AG04449 (cell line): Measurements from ENCODE around the gene WFDC11.

Experiments used
- CTCF ChIA-PET: fragments of 350-600 bp; formaldehyde crosslinking; extraction: SDS; loops from one replicate; lab custom pipeline; 2021; ENCODE audit warnings: antibody characterized with exemption; lab: Yijun Ruan, JAX
- POLR2A ChIA-PET: fragments of 400-600, 350-600 bp; formaldehyde crosslinking; extraction: SDS; loops from one replicate; lab custom pipeline; 2020; ENCODE audit warnings: antibody characterized with exemption, inconsistent platforms; lab: Yijun Ruan, JAX
- DNase-seq: peaks from one replicate; pipeline ENCODE4 v3.0.0-alpha.2; 2010; ENCODE audit warnings: low read depth, low spot score
- H3K4me3 ChIP-seq: 2 replicates; pipeline ENCODE4 v1.5.1; 2011; ENCODE audit warnings: low read depth, mild to moderate bottlenecking, control low read depth, low read length
- TF ChIP-seq, protein P1 (sequence below): IDR thresholded peaks from one replicate; pipeline ENCODE4 v1.5.1; 2011; ENCODE audit warnings: mild to moderate bottlenecking, moderate library complexity, low read length, control low read depth, inconsistent platforms; ENCODE audit not compliant: insufficient read depth; ENCODE audit errors: missing control alignments

WFDC11 gene

DNA sequence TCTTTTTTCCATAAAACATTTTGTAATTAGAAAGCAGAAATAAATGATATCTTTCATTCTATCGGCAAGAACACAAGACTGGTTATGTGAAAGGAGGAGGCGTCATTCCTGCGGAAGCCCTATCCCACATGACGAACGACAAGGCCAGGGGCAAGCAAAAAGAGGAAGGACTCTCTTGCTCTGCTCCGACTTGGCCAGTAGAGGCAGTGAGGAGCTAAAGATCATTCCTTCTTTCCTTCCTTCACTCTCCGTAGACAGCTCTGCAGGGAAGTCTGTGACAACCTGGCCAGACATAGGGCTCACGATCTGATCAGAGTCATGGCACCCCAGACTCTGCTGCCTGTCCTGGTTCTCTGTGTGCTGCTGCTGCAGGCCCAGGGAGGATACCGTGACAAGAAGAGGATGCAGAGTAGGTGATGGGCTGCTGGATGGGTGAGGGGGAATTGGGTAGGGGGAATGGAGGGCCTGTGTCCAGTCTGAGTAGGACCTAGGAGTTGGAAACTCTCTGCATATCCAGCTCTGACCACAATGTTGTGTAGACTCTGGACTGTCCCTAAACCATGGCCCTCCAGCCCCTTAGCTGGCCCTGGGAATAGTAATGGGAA is 40.4 kb downstream of the WFDC11 start, which contains the start of gene WFDC10A:
WFDC10A (plus strand) TSS at position 244 of the 605 bp plus-strand sequence; CDS start at position 319, 75 bp downstream.
- TF ChIP-seq, protein P1, sequence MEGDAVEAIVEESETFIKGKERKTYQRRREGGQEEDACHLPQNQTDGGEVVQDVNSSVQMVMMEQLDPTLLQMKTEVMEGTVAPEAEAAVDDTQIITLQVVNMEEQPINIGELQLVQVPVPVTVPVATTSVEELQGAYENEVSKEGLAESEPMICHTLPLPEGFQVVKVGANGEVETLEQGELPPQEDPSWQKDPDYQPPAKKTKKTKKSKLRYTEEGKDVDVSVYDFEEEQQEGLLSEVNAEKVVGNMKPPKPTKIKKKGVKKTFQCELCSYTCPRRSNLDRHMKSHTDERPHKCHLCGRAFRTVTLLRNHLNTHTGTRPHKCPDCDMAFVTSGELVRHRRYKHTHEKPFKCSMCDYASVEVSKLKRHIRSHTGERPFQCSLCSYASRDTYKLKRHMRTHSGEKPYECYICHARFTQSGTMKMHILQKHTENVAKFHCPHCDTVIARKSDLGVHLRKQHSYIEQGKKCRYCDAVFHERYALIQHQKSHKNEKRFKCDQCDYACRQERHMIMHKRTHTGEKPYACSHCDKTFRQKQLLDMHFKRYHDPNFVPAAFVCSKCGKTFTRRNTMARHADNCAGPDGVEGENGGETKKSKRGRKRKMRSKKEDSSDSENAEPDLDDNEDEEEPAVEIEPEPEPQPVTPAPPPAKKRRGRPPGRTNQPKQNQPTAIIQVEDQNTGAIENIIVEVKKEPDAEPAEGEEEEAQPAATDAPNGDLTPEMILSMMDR: peak; percentile 81
- ChIA-PET CTCF (interaction anchor here (1.0 to 3.4 kb wide), 4 partner anchors 9 to 142 kb away, joined by 3 to 16 read pairs (median 12); no protein-coding TSS in a partner anchor), POLR2A (no interaction called here)
- no peak within 1 kb of the TSS for H3K4me3 ChIP-seq
- DNase-seq: no peak

- DNase-seq: no peak
- H3K4me3 ChIP-seq: no peak overlapping the region
- CTCF ChIA-PET: interaction anchor here (1.0 kb wide), 2 partner anchors 10 to 19 kb away, joined by 3 read pairs; no protein-coding TSS in a partner anchor
- POLR2A ChIA-PET: no interaction called here
- TF ChIP-seq, protein P1: no peak
These were observed 43.5 kb downstream of the WFDC11 start for GRCh38 chr20:45626540-45626939.

DNA sequence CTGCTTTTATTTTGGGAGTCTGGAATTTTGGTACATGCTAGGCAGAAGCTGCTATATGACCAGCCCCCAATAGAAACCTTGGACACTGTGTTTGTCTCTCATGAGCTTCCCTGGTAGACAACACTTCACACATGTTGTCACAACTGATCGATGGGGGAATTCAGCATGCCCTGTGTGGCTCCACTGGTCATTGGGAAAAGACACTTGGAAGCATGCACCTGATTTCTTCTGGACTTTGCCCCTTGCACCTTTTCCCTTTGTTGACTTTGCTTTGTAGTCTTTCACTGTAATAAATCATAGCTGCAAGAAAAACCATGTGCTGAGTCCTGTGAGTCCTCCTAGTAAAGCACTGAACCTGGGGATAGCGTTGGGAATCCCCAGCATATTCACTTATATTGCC is 48.4 kb downstream of the WFDC11 start:
- TF ChIP-seq, protein P1: no peak
- CTCF ChIA-PET: interaction anchor here (1.0 kb wide), 1 partner anchor 8 kb away, joined by 3 read pairs; the partner anchor contains the start of gene WFDC10A

GRCh38 chr20:45617591-45617990 is 52.4 kb downstream of the WFDC11 start:
- ChIA-PET CTCF (interaction anchor here (1.9 to 3.1 kb wide), 2 partner anchors 11 to 154 kb away, joined by 6 to 16 read pairs; partner anchors contain the start of gene WFDC10A), POLR2A (no interaction called here)
- TF ChIP-seq, protein P1: no peak
- H3K4me3 ChIP-seq: no peak overlapping the region
- no peak for DNase-seq

More for the DNA sequence above, 48.4 kb downstream of the WFDC11 start:
- DNase-seq: no peak
- no peak overlapping the region for H3K4me3 ChIP-seq
- POLR2A ChIA-PET: no interaction called here

DNA sequence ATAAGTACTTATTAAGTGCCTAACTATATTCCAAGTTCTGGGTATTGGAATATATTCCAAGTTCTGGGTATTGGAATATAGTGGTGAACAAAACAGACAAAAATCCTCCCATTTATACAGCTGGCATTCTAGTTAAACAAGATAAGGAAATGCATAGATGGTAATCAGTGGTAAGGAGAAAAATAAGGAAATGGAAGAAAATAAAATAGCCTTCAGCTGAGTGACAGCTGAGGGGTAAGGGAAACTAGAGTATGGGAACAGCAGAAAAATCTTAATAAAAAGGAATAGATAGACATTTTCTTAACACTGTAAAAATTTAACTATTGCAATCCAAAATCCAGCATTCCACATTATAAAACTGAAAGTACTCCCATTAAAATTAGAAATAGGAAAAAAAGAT is 57.7 kb downstream of the WFDC11 start:
- no peak overlapping the region for H3K4me3 ChIP-seq
- CTCF ChIA-PET: interaction anchor here (0.6 kb wide), 1 partner anchor 159 kb away, joined by 4 read pairs; no protein-coding TSS in a partner anchor
- DNase-seq: no peak
- POLR2A ChIA-PET: no interaction called here
- TF ChIP-seq, protein P1: no peak

DNA sequence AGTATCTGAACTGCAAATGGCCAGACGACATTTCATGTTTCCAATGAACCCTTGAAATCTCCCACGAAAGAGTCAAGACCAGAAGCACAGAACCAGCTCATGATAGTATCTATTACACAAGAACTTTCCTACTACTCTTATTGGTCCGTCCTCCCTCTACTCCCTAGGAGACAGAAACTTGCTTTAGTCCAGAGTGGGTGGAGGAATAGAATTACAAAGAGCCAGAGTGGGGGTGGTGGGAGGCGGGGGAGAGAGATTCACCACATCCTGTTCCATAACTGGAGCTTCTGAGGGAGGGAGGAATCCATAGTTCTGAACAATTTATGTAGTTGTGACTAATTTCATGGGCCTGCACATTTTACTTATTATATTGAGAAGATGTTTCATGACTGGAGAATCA is 59.0 kb downstream of the WFDC11 start:
- ChIA-PET POLR2A (no interaction called here), CTCF (no interaction called here)
- DNase-seq: peak; percentile 44
- no peak overlapping the region for H3K4me3 ChIP-seq
- TF ChIP-seq, protein P1: no peak
